ENCODE measurements around the gene BCAS1.
A peak's percentile ranks its signal among the peaks of the same experiment; 100 is the strongest.
"Not testable (repeated sequence)": the region's sequence is repeated elsewhere in the genome, so short reads cannot be mapped to it uniquely, and the experiment has no call there.

BCAS1 gene

GRCh38 chr20:53937339-53937741, 133.1 kb downstream of the BCAS1 start:
- Mint-ChIP-seq H3K4me1 (ENCODE audit: low read depth in 2 of 2) (peaks cover 21 to 42% of the 10 kb centered on the region in 2 donors), H3K9me3 (no peaks in the 10 kb centered on the region), H3K4me3 (no peak overlapping the region), H3K27me3 (no peaks in the 10 kb centered on the region), H3K27ac (peak overlapping the region in 1 of 2 donors; percentile 94), H3K36me3 (ENCODE audit: insufficient read depth) (no peaks in the 10 kb centered on the region)
- DNase-seq (no peak), ATAC-seq (replicated peaks) (no peak)

GRCh38 chr20:53935344-53936084, 134.9 kb downstream of the BCAS1 start:
- DNase-seq (no peak), ATAC-seq (replicated peaks) (peak; percentile 11)
- Mint-ChIP-seq H3K36me3 (ENCODE audit: insufficient read depth) (no peaks in the 10 kb centered on the region), H3K9me3 (no peaks in the 10 kb centered on the region), H3K27me3 (no peaks in the 10 kb centered on the region), H3K27ac (peak overlapping the region; percentile 83 to 94), H3K4me3 (peak overlapping the region; percentile 64 to 80), H3K4me1 (ENCODE audit: low read depth in 2 of 2) (peaks cover 21 to 40% of the 10 kb centered on the region in 2 donors)

DNA sequence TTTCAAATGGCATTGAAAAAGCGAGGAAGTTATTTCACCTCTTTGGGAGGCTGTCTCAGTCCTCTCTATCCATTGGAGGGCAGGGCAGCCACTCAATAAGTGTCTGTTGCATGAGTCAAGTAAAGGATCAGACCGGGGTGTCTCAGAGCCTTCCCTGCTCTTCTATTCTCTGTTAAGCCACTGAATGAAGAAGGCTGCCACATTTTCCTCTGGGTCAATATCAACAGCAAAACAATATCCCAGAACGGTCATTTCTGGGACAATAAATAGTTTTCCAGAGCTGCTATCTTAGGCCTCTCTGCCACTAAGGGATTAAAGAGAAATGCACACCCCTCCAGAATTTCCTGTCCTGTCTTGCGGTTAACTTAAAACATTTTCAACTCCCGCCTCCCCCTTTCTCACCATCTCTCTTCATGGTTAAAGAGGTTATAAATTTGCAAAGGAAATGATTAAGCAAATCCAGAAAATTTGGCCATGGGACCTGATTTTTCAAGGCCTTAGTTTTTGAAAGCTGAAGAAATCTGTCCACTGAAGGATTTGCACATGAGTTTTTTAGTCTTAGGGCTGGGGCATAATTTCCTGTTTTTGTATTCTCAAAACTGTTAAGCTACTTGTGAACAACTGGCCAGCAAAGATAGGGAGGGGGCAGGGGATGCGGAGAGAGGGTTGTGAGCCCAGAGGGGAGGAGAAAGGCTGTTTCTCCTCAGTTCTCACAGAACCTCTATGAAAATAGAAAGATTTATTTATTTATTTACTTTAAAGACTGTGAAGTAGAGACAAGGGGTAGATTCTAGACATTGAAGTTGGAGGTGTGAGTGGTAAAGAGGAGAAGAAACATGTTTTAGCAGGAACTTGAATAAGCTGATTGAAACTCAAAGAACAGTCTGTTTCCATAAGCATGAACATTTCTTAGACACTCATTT, 135.7 kb downstream of the BCAS1 start:
- H3K27me3 Mint-ChIP-seq: no peaks in the 10 kb centered on the region

GRCh38 chr20:53933232-53933846, 137.1 kb downstream of the BCAS1 start:
- DNase-seq (no peak), ATAC-seq (replicated peaks) (no peak)
- Mint-ChIP-seq H3K9me3 (no peaks in the 10 kb centered on the region), H3K4me3 (no peak overlapping the region), H3K4me1 (ENCODE audit: low read depth in 2 of 2) (peaks cover 18 to 33% of the 10 kb centered on the region in 2 donors), H3K36me3 (ENCODE audit: insufficient read depth) (no peaks in the 10 kb centered on the region), H3K27ac (peak overlapping the region; percentile 83 to 94), H3K27me3 (no peaks in the 10 kb centered on the region)

More for the DNA sequence above, 135.7 kb downstream of the BCAS1 start:
- Mint-ChIP-seq H3K4me1 (ENCODE audit: low read depth in 2 of 2) (peaks cover 18 to 34% of the 10 kb centered on the region in 2 donors), H3K9me3 (no peaks in the 10 kb centered on the region), H3K4me3 (peak overlapping the region; percentile 64 to 80), H3K36me3 (ENCODE audit: insufficient read depth) (no peaks in the 10 kb centered on the region), H3K27ac (peak overlapping the region; percentile 83 to 94)
- ATAC-seq (replicated peaks) (peak; percentile 62), DNase-seq (no peak)

DNA sequence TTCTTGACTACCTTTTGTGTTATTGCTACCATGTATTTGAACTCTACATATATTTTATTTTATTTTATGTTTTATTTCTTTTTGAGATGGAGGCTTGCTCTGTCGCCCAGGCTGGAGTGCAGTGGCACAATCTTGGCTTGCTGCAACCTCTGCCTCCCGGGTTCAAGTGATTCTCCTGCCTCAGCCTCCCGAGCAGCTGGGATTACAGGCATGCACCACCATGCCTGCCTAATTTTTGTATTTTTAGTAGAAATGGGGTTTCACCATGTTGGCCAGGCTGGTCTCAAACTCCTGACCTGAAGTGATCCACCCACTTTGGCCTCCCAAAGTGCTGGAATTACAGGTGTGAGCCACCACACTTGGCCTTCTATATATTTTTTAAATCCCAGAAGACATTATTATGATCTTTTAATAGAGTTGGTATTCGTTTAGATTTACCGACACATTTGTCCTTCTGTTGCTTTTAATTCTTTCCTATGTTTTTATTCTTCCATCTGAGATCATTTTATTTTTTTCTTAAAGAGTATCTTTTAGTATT, 137.7 kb downstream of the BCAS1 start:
- not testable (repeated sequence) for H3K27me3 Mint-ChIP-seq; H3K9me3 Mint-ChIP-seq; ATAC-seq (replicated peaks); H3K27ac Mint-ChIP-seq; H3K36me3 Mint-ChIP-seq (ENCODE audit: insufficient read depth); DNase-seq; H3K4me3 Mint-ChIP-seq
- H3K4me1 Mint-ChIP-seq (ENCODE audit: low read depth in 2 of 2): peaks cover 18 to 29% of the 10 kb centered on the region in 2 donors

- Mint-ChIP-seq H3K9me3 (no peaks in the 10 kb centered on the region), H3K27me3 (no peaks in the 10 kb centered on the region), H3K27ac (no peak overlapping the region), H3K36me3 (ENCODE audit: insufficient read depth) (no peaks in the 10 kb centered on the region), H3K4me1 (ENCODE audit: low read depth in 2 of 2) (peaks cover 22 to 32% of the 10 kb centered on the region in 2 donors), H3K4me3 (no peak overlapping the region)
- ATAC-seq (replicated peaks): no peak
- DNase-seq: no peak
These were observed 138.8 kb downstream of the BCAS1 start for GRCh38 chr20:53931597-53931996.

DNA sequence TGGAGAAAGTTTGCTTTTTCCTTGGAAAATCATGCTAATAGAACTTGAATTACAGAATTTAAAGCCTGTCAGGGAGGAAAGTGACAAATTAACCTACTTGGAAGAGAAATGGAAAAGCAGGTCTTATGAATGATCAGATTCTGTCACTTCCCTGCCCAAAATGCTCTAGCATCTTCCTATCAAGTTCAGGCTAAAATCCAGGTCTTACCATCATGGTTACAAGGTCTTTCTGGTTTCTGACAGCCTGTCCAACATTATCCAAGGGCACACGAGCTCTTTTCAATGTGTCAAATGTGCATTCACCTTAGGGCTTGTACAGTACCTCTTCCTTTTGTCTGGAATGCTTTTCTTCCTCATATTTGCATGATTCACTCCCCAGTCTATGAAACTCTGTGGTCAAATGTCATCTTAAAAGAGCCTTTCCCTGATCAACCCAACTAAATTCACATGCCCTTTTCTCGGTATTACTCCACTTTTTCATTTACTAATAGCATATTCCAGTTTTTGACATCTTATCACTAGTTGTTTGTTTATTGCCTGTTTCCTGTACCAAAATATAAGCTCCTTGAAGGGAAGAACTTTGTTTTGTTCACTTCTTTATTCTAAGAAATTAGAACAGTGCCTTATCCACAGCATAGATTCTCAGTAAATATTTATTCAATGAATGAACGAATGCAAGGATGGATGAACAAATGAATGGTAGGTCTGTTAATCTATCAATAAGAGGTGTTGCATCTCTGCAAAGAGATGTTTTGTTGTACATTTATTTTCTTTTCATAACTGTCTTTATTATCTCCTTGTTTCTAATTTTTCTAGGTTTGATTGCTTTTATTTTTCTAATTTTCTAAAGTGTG, 139.5 kb downstream of the BCAS1 start:
- H3K4me3 Mint-ChIP-seq: no peak overlapping the region
- no peak for DNase-seq
- H3K27ac Mint-ChIP-seq: peak overlapping the region in 1 of 2 donors; percentile 22
- peaks cover 22 to 39% of the 10 kb centered on the region in 2 donors for H3K4me1 Mint-ChIP-seq (ENCODE audit: low read depth in 2 of 2)
- no peaks in the 10 kb centered on the region for H3K36me3 Mint-ChIP-seq (ENCODE audit: insufficient read depth)
- no peak for ATAC-seq (replicated peaks)
- no peaks in the 10 kb centered on the region for H3K9me3 Mint-ChIP-seq
- H3K27me3 Mint-ChIP-seq: no peaks in the 10 kb centered on the region

- peak; percentile 23 for ATAC-seq (replicated peaks)
- H3K27ac Mint-ChIP-seq: peak overlapping the region in 1 of 2 donors; percentile 22
These were observed 140.3 kb downstream of the BCAS1 start for GRCh38 chr20:53929974-53930650.

GRCh38 chr20:53929399-53929798, 141.0 kb downstream of the BCAS1 start:
- DNase-seq: no peak

More at GRCh38 chr20:53929974-53930650, 140.3 kb downstream of the BCAS1 start:
- H3K4me1 Mint-ChIP-seq (ENCODE audit: low read depth in 2 of 2): peaks cover 15 to 32% of the 10 kb centered on the region in 2 donors
- H3K9me3 Mint-ChIP-seq: no peaks in the 10 kb centered on the region
- H3K4me3 Mint-ChIP-seq: no peak overlapping the region
- no peaks in the 10 kb centered on the region for H3K36me3 Mint-ChIP-seq (ENCODE audit: insufficient read depth)
- DNase-seq: no peak
- H3K27me3 Mint-ChIP-seq: no peaks in the 10 kb centered on the region

GRCh38 chr20:53927990-53928389, 142.4 kb downstream of the BCAS1 start:
- ATAC-seq (replicated peaks) (no peak), DNase-seq (no peak)
- Mint-ChIP-seq H3K9me3 (no peaks in the 10 kb centered on the region), H3K4me1 (ENCODE audit: low read depth in 2 of 2) (peaks cover 4 to 13% of the 10 kb centered on the region in 2 donors), H3K4me3 (no peak overlapping the region), H3K27ac (no peak overlapping the region), H3K36me3 (ENCODE audit: insufficient read depth) (no peaks in the 10 kb centered on the region), H3K27me3 (no peaks in the 10 kb centered on the region)

More at GRCh38 chr20:53929399-53929798, 141.0 kb downstream of the BCAS1 start:
- no peaks in the 10 kb centered on the region for H3K9me3 Mint-ChIP-seq
- no peak for ATAC-seq (replicated peaks)
- no peaks in the 10 kb centered on the region for H3K27me3 Mint-ChIP-seq
- no peak overlapping the region for H3K4me3 Mint-ChIP-seq
- H3K27ac Mint-ChIP-seq: no peak overlapping the region
- no peaks in the 10 kb centered on the region for H3K36me3 Mint-ChIP-seq (ENCODE audit: insufficient read depth)
- H3K4me1 Mint-ChIP-seq (ENCODE audit: low read depth in 2 of 2): peaks cover 8 to 25% of the 10 kb centered on the region in 2 donors

- no peak overlapping the region for H3K4me3 Mint-ChIP-seq
- H3K9me3 Mint-ChIP-seq: no peaks in the 10 kb centered on the region
- H3K27ac Mint-ChIP-seq: peak overlapping the region in 1 of 2 donors; percentile 39
- no peaks in the 10 kb centered on the region for H3K27me3 Mint-ChIP-seq
- peak; percentile 33 for ATAC-seq (replicated peaks)
- DNase-seq: no peak
- H3K4me1 Mint-ChIP-seq (ENCODE audit: low read depth in 2 of 2): peaks cover 4 to 13% of the 10 kb centered on the region in 2 donors
- H3K36me3 Mint-ChIP-seq (ENCODE audit: insufficient read depth): no peaks in the 10 kb centered on the region
These were observed 143.9 kb downstream of the BCAS1 start for GRCh38 chr20:53926428-53927028.
